Brain microvascular endothelial cell (primary cell): ENCODE data around the gene COPS2.

Experiments
- DNase-seq: peaks from one replicate; pipeline ENCODE4 v3.0.0-alpha.2; 2020
- H3K27ac ChIP-seq: fragments of 250-450 bp; sonication (Bioruptor Pico); 2 replicates; pipeline ENCODE4 v1.5.1; 2020; ENCODE audit warnings: mild to moderate bottlenecking, moderate library complexity
- H3K27me3 ChIP-seq: fragments of 250-450 bp; sonication (Bioruptor Pico); replicated peaks from 2 replicates; pipeline ENCODE4 v1.5.1; 2020; ENCODE audit warnings: mild to moderate bottlenecking
- H3K36me3 ChIP-seq: fragments of 250-450 bp; sonication (Bioruptor Pico); replicated peaks from 2 replicates; pipeline ENCODE4 v1.5.1; 2020; ENCODE audit warnings: mild to moderate bottlenecking
- H3K4me3 ChIP-seq: 2 replicates; pipeline ENCODE4 v1.5.1; 2011; ENCODE audit warnings: low read depth, mild to moderate bottlenecking, control low read depth, low read length, moderate library complexity
- CTCF ChIP-seq: IDR thresholded peaks from 2 replicates; pipeline ENCODE4 v1.5.1; 2011; ENCODE audit warnings: low read depth, mild to moderate bottlenecking, moderate library complexity, low read length, control low read depth, inconsistent platforms; ENCODE audit errors: missing control alignments
- in situ Hi-C: cut with HindIII; loops from 2 replicates; pipeline ENCODE4 v1.10.0; 2017; ENCODE audit warnings: low sequenced_read_pairs, low pct_ligation_motif_present

The COPS2 gene

GRCh38 chr15:49155110-49155833 is at the start of gene COPS2:
TSS of gene COPS2 (minus strand) at chr15:49155599. CDS start at chr15:49155578, 21 bp downstream.
- peak within 1 kb of the TSS; percentile 76 for H3K27ac ChIP-seq
- peak; percentile 99 for DNase-seq
- peak within 1 kb of the TSS; percentile 82 for H3K4me3 ChIP-seq
- no peaks in the 10 kb centered on the region for H3K27me3 ChIP-seq
- no peak for TF ChIP-seq CTCF
- in situ Hi-C loops, result no loop called here
- H3K36me3 ChIP-seq, result no peaks in the 10 kb centered on the region

GRCh38 chr15:49200347-49200746 is 44.9 kb upstream of the COPS2 start:
- H3K27me3 ChIP-seq, result no peaks in the 10 kb centered on the region
- no peak overlapping the region for H3K4me3 ChIP-seq
- peaks cover 4% of the 10 kb centered on the region for H3K36me3 ChIP-seq
- no peak for TF ChIP-seq CTCF
- DNase-seq, result no peak
- in situ Hi-C loops, result no loop called here
- H3K27ac ChIP-seq, result no peak overlapping the region

- in situ Hi-C loops, result no loop called here
- Histone ChIP-seq H3K4me3 (no peak overlapping the region), H3K27me3 (no peaks in the 10 kb centered on the region), H3K36me3 (peaks cover 4% of the 10 kb centered on the region), H3K27ac (no peak overlapping the region)
- no peak for TF ChIP-seq CTCF
- no peak for DNase-seq
These were observed 44.3 kb upstream of the COPS2 start for GRCh38 chr15:49199666-49200065.

- Histone ChIP-seq H3K36me3 (no peaks in the 10 kb centered on the region), H3K27ac (no peak overlapping the region), H3K4me3 (no peak overlapping the region), H3K27me3 (no peaks in the 10 kb centered on the region)
- TF ChIP-seq CTCF, result no peak
- in situ Hi-C loops, result no loop called here
- no peak for DNase-seq
These were observed 41.5 kb upstream of the COPS2 start for GRCh38 chr15:49196856-49197255.

GRCh38 chr15:49191892-49192291 is 36.5 kb upstream of the COPS2 start:
- in situ Hi-C loops, result no loop called here
- no peaks in the 10 kb centered on the region for H3K27me3 ChIP-seq
- DNase-seq, result no peak
- no peak overlapping the region for H3K27ac ChIP-seq
- no peak overlapping the region for H3K4me3 ChIP-seq
- no peaks in the 10 kb centered on the region for H3K36me3 ChIP-seq
- no peak for TF ChIP-seq CTCF

GRCh38 chr15:49190586-49190985 is 35.2 kb upstream of the COPS2 start:
- Histone ChIP-seq H3K27ac (no peak overlapping the region), H3K4me3 (no peak overlapping the region), H3K36me3 (no peaks in the 10 kb centered on the region), H3K27me3 (no peaks in the 10 kb centered on the region)
- DNase-seq, result no peak
- no peak for TF ChIP-seq CTCF
- in situ Hi-C loops, result no loop called here
